Measurements from ENCODE around the gene PTPRT. TPM values are rescaled to one million over a fixed set of nuclear protein-coding genes. Genes with fewer than 3 reads are reported as not detected.

Gene PTPRT
- total and polyA plus RNA-seq, 2 of the 4 experiments (the other 2 are of a cell fraction) = not detected

DNA sequence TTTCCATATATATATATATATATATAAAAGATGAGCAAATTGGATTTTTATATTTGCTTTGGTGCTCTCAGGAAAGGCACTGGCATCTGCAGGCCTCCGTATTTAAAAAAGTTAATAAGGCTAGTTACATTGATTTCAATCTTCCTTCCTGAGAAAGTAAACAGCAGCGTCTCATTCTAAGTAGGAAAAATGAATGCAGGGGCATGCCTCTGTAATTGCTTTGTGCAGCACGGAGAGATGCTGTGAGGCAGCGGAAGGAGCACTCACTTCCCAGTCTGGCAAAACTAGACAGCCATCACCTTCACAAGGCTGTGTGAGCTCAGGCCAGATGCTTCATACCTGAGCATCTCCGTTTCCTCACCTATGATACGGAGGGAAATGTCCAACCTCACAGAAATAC is 303.7 kb downstream of the PTPRT start:
- H3K9me3 ChIP-seq (ENCODE audit: control insufficient read depth, insufficient read depth, low read length) = peaks cover 13% of the 10 kb centered on the region
- DNase-seq = no peak
- no peak overlapping the region for H3K4ac ChIP-seq (ENCODE audit: low read depth, low read length)
- no peak for ATAC-seq (ENCODE audit: low read depth)
- TF ChIP-seq MAZ (IDR thresholded peaks at IDR 0.05; ENCODE audit: borderline replicate concordance, low read depth, low read length) = no peak
- no peak for TF ChIP-seq MAFK (IDR thresholded peaks at IDR 0.05; ENCODE audit: low read depth, low read length)
- no peak for TF ChIP-seq NFE2L2 (IDR thresholded peaks at IDR 0.05; ENCODE audit: low read depth, low read length)
- TF ChIP-seq RCOR1 (IDR thresholded peaks at IDR 0.05; ENCODE audit: insufficient replicate concordance, low read length) = no peak
- TF ChIP-seq POLR2A (IDR thresholded peaks at IDR 0.05; ENCODE audit: low read depth, low read length) = no peak
- TF ChIP-seq, protein P1, sequence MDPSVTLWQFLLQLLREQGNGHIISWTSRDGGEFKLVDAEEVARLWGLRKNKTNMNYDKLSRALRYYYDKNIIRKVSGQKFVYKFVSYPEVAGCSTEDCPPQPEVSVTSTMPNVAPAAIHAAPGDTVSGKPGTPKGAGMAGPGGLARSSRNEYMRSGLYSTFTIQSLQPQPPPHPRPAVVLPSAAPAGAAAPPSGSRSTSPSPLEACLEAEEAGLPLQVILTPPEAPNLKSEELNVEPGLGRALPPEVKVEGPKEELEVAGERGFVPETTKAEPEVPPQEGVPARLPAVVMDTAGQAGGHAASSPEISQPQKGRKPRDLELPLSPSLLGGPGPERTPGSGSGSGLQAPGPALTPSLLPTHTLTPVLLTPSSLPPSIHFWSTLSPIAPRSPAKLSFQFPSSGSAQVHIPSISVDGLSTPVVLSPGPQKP (IDR thresholded peaks at IDR 0.05; ENCODE audit: borderline replicate concordance, low read depth, low read length) = no peak
- no peak for TF ChIP-seq CHD1 (IDR thresholded peaks at IDR 0.05; ENCODE audit: low read depth, low read length)
- no peak for TF ChIP-seq RFX5 (IDR thresholded peaks at IDR 0.05; ENCODE audit: low read depth, low read length)
- TF ChIP-seq RAD21 (IDR thresholded peaks at IDR 0.05; ENCODE audit: low read length) = no peak
- no peak for TF ChIP-seq MXI1 (IDR thresholded peaks at IDR 0.05; ENCODE audit: borderline replicate concordance, low read depth, low read length)
- TF ChIP-seq, protein P2, sequence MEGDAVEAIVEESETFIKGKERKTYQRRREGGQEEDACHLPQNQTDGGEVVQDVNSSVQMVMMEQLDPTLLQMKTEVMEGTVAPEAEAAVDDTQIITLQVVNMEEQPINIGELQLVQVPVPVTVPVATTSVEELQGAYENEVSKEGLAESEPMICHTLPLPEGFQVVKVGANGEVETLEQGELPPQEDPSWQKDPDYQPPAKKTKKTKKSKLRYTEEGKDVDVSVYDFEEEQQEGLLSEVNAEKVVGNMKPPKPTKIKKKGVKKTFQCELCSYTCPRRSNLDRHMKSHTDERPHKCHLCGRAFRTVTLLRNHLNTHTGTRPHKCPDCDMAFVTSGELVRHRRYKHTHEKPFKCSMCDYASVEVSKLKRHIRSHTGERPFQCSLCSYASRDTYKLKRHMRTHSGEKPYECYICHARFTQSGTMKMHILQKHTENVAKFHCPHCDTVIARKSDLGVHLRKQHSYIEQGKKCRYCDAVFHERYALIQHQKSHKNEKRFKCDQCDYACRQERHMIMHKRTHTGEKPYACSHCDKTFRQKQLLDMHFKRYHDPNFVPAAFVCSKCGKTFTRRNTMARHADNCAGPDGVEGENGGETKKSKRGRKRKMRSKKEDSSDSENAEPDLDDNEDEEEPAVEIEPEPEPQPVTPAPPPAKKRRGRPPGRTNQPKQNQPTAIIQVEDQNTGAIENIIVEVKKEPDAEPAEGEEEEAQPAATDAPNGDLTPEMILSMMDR (conservative IDR thresholded peaks at IDR 0.05; ENCODE audit: low read depth, low read length) = no peak
- TF ChIP-seq SMC3 (IDR thresholded peaks at IDR 0.05; ENCODE audit: low read depth, low read length) = no peak
- TF ChIP-seq USF2 (IDR thresholded peaks at IDR 0.05; ENCODE audit: low read depth, low read length) = no peak
- H3K14ac ChIP-seq (replicated peaks; ENCODE audit: low read depth, low read length) = no peak overlapping the region
- no peak overlapping the region for H3K23ac ChIP-seq (ENCODE audit: low read depth, low read length)
- H2AK5ac ChIP-seq (ENCODE audit: low read depth, low read length) = no peak overlapping the region
- no peak overlapping the region for H3K56ac ChIP-seq (ENCODE audit: extremely low read depth, insufficient read depth, low read length)
- H2BK120ac ChIP-seq (ENCODE audit: low read depth, low read length) = no peak overlapping the region
- H3K4me1 ChIP-seq (ENCODE audit: control insufficient read depth, insufficient read depth, low read length) = no peaks in the 10 kb centered on the region
- no peak overlapping the region for H4K8ac ChIP-seq (ENCODE audit: low read depth in 2 of 2, low read length in 2 of 2)
- ChIA-PET POLR2A (ENCODE audit: unreplicated experiment) (no interaction called here), CTCF (no interaction called here)
- H3K79me1 ChIP-seq (ENCODE audit: low read depth in 1 of 2, low read length in 2 of 2) = no peaks in the 10 kb centered on the region
- intact Hi-C loops (cut with micrococcal nuclease) = no loop called here
- no peaks in the 10 kb centered on the region for H3K36me3 ChIP-seq (ENCODE audit: control insufficient read depth, insufficient read depth, low read length)
- dilution Hi-C loops (cut with HindIII; ENCODE audit: low sequenced_read_pairs, unreplicated experiment) = no loop called here
- no peaks in the 10 kb centered on the region for H4K20me1 ChIP-seq (ENCODE audit: insufficient read depth, low read length)
- H2BK5ac ChIP-seq (ENCODE audit: low read depth, low read length, poor library complexity, severe bottlenecking) = no peak overlapping the region
- no peak overlapping the region for H3K4me3 ChIP-seq (ENCODE audit: insufficient read depth, low read depth, low read length)
- no peak overlapping the region for H3K18ac ChIP-seq (ENCODE audit: low read depth, low read length)
- no peak overlapping the region for H3K27ac ChIP-seq (ENCODE audit: insufficient read depth, low read length)
- H3K27me3 ChIP-seq (ENCODE audit: control insufficient read depth, insufficient read depth, low read length) = no peaks in the 10 kb centered on the region
- no peak overlapping the region for H2AFZ ChIP-seq (replicated peaks; ENCODE audit: low read length, poor library complexity)
- no peak overlapping the region for H2AK9ac ChIP-seq (replicated peaks; ENCODE audit: low read depth, low read length, poor library complexity)
- in situ Hi-C loops (cut with MboI; ENCODE audit: low sequenced_read_pairs) = no loop called here
- no peak overlapping the region for H4K91ac ChIP-seq (ENCODE audit: insufficient read depth, low read depth, low read length)
- 41% methylated on average over 3 of the region's 6 CpGs; no CpG with 5 or more reads in 1 of the 2 experiments for WGBS, 2 experiments (ENCODE audit: extremely low coverage in 2 of 2, insufficient read length in 1 of 2)
- no peak overlapping the region for H3K9ac ChIP-seq (ENCODE audit: low read depth, low read length)
- H2BK20ac ChIP-seq (ENCODE audit: low read depth, low read length) = no peak overlapping the region
- no peak overlapping the region for H4K5ac ChIP-seq (ENCODE audit: low read depth, low read length)
- no peak overlapping the region for H2BK15ac ChIP-seq (ENCODE audit: low read depth, low read length)
- no TSS peak for BruUV-seq (replicated peaks)
- H3K9me1 ChIP-seq (ENCODE audit: insufficient read depth, low read length) = no peaks in the 10 kb centered on the region
- no peak overlapping the region for H3K4me2 ChIP-seq (ENCODE audit: low read depth, low read length)

All from IMR-90 (cell line).